CD4-positive, alpha-beta T cell treated with Interleukin-1 beta for 1 hour (primary cell): ENCODE results near the gene AP3B2.
A peak's percentile ranks its signal among the peaks of the same experiment; 100 is the strongest.

Source experiments
- DNase-seq, 2 donors: peaks; one replicate each; pipeline ENCODE4 v3.0.0-alpha.2; 2020 to 2022

AP3B2 gene

DNA sequence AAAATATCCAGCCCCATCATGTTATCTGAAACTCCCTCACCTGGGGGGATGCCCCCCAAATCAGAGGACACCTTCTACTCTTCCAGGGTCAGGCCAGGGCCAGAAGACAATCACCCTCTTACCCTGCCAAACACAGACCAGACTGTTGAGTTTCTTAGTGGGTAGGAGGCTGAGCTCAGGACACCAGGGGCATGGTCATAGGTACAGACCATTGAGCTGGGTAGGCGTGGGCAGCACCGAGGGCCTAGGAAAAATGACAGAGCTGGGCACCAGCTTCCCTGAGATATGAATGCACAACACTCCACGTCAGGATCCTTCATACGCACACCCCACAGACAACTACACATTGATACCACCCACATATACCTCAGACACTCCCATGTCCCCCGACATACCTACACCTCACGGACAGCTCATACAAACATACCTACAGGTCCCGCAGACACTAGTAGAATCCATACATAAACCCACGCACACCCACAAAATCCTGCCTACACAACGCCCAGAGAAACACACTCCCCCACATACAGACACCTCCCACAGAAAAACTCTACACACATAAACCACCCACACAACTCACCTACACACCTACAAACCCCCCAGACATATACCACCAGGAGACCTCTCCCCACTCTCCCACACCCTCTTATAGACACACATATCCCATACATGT is 11.8 kb downstream of the AP3B2 start:
- DNase-seq, result no peak

DNA sequence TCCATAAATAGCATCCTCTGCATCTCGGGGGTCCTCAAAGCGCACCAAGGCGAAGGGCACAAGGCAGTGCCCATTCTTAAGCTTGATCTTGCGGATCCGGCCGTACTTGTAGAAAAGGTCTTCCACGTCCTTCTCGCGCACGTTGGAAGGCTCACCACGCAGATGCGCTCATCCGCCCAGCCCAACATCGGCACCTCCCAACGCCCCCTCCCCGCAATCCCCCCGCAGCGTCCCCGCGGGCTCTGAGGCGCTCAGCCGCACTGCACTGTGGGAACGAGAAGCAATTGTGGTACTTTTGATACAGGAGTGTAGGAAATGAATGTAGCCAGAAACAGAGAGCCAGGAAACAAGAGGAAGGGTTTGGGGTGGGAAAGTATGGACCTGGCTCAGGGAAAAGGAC is 17.5 kb downstream of the AP3B2 start:
- DNase-seq, result no peak

DNA sequence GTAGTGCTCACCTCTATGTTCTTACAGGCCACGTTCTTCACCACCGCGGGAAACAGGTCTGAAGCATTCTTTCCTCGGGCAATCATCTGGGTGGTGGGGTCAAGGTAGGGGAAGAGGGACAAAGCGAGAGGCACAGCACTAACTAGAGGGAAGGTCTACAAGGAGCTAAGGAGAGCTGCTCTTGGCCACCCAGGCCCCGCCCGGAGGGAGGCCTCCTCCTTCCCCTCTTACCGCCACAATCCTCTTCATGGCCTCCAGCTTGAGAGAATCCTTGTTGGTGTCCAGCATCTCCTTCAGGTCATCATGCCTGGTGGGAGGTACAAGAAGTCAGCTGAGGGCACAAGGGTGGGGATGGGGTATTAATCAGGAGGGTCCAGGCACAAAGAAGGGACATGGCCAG is 20.5 kb downstream of the AP3B2 start:
- no peak for DNase-seq

DNA sequence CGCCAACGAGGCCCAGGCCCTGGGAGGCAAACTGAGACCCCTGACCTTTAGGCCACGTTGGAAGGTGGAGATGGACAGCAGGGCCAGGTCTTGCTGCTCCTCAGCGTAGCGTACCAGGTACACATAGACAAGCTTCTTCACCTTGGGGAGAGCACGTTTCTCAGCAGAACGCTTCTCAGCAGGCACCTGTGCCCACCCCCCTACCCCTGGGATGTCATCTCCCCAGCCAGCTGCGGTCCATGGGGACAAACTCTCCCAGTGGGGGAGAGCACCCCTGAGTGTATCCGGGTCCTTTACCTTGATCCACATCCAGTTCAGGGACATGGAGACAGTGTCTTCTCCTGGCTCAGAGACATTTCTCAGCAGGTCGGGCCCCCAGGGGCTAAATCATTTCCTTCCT is 21.0 kb downstream of the AP3B2 start:
- no peak for DNase-seq

DNA sequence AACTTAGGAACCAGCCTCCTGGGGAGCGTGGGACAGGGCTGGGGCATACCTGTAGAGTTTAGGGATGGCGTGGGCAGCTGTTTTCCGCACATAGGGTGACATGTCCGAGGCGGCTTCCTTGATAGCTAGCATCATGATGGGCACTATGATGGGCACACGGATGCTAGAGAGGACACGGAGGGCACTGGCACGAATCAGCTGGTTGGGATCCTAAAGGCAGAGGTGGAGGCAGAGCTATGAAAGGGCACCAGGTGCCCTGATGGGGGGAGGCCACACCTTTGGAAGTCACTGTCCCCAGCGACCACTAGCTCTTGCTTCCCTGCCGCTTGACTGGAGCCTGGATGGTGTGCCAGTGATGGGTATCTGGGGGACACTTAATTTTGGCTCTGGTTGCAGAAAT is 28.3 kb downstream of the AP3B2 start:
- no peak for DNase-seq

DNA sequence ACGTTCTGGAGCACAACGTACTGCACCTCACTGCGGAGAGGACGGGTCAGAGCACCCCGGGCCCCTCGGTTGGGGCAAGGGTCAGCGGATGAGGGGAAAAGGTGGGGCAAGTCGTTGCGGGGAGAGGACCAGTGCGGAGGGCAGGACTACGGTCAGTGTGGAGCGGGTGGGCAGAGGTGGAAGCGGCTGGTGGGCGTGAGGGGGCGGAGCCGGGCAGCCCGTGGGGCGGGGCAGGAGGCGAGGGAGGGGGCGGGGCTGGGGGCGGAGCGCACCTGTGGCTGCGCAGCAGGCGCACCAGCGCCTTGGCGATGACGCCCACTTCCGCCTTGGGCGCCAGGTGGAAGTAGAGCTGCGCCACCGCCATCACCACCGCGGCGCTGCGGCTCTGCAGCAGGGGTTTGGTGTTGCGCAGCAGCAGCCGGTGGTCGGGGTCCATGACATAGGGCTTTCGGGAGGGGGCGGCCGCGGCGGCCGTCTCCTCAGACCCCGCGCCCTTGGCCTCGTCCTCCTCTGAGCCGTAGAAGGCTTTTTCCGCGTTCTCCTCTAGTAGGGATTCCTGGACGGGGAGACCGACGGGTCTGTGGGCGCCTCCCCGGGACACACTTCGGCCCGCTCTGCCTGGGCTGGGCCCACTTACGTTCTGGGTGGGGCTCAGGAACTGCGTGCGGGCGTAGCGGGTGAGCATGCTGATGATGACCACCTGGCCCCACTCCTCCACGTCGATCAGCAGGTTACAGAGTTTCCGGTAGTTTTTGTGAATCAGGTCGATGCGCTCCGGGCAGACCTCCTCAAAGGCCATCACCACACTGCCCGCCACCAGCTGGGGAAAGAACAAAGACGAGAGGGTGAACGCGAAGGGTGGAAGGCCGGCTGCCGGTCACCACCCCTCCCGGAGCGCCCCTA is 29.2 kb downstream of the AP3B2 start:
- peak; percentile 85 to 88 for DNase-seq

DNA sequence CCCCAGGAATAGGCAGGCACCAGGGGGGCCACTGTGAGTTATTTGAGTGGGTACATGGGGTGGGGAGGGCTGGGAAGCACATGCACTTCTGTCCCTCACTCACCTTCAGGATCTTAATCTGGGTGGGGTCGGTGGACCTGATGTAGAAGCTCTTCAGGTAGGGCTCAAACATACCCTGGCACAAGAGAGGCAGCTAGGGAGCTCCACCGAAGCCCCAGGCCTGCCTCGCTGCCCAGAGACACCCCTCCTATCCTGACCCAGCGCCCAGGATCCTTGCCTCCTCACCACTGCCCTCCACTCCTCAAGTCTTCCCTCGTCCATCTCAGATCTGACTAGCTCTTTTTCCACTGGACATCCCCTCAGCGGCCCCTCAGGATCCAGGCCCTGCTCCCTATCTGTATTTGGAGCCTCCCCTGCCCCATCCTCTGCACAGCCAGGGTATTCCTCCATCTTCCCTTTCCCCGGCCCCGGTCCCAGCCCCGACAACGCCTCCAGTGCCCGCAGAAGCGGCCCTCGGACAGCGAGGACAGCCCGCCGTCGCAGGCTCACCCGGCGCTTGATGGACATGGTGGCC is 30.0 kb downstream of the AP3B2 start:
- no peak for DNase-seq

DNA sequence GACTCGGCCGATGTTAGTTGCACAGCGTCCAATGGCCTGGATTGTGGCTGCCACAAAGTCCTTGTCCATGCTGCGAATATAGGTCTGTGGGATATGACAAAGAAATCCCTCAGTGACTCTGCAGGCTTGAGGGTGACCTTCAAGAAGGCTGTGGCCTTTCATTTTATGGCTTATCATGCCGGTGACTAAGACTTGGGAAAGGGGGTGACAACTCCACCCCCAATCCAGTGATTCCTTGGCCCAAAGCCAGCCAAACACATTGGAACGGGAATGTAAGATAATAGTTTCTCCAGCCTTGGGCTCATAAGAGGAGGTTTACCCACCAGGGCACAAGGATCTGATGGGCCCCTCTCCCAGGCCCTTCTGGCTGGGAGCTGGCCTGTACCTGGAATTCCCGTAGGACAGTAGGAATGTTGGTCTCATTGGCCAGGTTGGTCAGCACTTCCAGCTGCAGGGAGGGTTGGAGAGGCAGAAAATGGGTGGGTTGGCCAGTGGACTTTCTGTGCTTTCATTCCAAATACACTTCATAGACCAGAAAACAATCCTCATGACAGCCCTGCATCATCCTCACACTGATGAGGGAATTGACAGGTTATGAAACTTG is 31.9 kb downstream of the AP3B2 start:
- no peak for DNase-seq

DNA sequence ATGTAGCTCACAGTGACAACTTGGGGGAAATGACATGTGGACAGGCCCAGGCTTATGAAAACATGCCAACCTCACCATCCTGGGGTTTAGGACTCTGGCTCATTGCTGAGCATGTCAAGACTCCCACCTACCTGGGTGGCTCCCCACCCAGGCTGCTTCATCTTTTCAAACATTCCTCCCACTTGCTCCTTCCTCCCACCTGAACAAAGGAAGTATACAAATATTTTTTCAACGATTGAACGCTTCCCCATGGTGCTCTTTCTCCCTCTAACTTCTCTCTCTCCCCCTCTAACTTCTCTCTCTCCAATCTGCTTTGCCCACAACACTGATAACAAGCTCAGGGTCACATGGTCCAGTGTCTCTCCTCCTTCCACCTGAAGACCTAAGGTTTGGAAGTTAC is 34.8 kb downstream of the AP3B2 start:
- no peak for DNase-seq

DNA sequence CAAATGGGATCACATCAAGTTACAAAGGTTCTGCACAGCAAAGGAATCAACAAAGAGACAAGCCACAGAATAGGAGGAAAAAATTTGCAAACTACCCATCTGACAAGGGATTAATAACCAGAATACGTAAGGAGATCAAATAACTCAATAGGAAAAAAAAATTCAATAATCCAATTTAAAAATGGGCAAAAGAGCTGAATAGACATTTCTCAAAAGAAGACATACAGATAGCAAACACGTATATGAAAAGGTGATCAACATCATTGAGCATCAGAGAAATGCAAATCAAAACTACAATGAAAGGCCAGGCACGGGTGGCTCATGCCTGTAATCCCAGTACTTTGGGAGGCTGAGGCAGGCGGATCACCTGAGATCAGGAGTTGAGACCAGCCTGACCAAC is 39.0 kb downstream of the AP3B2 start:
- DNase-seq, result no peak

DNA sequence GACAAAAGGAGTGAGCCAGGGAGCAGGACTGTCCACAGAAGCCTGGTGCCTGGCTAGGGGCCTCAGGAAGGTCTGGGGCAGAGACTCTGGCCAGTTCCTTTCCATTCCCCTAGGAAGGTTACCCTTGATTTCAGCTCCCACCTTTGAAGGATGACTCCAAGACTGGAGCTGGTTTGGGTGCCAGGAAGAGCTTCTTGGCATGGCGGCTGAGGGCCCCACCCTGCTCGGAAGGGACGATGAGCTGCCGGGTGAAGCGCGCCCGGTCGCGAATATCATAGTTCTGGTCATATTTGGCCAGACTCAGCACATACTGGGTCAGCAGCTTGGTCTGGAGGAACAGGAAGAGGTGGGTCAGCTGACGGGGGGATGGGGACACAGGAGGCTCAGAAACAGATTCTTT is 43.1 kb downstream of the AP3B2 start:
- no peak for DNase-seq

DNA sequence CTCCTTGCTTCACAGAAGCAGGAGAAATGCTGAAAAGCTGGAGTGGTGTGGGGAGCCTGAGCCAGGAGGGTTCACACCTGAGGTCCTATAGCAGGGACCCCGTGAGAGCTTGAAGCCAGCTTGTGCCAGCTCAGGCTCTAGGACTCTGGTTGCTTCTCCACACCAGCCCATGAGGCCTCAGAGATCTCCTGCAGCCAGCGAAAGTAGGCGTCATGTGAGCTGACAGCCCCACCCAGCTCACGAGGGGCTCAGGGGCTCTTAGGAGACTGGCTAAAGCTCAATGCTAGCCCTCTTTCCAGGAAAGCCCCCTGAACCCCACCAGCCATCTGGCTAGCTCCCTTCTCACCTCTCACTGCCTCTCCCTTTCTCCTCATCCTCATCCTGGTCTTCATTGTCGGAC is 45.7 kb downstream of the AP3B2 start:
- DNase-seq, result no peak

DNA sequence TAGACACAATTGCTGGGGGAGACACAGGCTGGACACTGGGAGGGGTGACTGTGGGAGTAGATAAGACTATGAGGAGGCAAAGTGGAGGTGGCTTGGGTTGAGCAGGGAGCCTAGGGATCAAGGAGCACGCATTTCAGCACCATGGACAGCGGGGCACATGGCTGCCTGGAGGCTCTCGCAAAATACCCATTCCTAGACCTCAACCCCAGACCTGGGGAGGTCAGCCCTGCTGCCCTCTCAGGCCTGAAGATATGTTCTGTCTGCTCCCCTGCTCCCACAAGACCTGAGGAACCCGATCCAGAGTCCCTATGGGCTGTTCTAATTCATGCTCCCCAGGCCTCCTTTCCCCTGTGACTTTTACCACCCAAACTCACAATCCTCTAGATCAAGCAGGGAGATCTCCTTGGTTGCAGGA is 46.5 kb downstream of the AP3B2 start:
- DNase-seq, result peak in 1 of 2 donors; percentile 13

DNA sequence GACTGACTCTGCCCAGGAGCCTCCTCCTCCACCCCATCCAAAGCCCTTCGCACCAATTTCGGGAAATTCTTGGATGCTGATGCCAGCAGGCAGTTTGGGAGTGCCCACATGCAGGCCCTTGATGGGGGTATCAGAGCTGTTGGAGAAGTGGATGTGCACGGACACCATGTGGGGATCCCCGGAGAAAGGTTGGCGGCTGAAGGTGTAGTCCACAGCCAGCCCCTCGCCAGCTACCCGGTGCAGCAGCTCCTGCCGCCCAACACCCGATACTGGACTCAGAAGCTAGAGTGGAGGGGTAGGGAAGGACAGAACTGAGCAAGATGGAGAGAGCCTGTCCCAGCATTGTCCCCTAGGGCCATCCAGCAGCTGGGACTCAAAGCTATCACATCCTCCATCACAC is 47.0 kb downstream of the AP3B2 start:
- no peak for DNase-seq

DNA sequence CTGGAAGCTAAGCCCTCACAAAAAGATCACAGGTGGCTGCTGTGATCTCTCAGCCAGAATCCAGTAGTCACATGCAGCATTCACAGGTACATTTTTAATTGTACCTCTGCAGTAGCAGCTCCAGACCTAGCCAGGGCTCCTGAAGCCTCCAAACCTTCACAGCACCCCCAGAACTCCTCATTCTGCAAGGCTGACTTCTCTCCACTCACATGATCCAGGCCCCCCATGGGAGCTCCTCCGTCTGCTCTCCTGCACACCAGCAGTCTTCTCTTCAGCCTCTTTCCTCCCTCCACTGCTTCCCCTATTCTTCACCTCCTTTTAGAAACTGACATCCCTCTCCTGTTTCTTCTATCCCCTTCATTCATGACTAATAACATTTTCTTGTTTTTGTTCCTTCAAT is 49.3 kb downstream of the AP3B2 start:
- no peak for DNase-seq

DNA sequence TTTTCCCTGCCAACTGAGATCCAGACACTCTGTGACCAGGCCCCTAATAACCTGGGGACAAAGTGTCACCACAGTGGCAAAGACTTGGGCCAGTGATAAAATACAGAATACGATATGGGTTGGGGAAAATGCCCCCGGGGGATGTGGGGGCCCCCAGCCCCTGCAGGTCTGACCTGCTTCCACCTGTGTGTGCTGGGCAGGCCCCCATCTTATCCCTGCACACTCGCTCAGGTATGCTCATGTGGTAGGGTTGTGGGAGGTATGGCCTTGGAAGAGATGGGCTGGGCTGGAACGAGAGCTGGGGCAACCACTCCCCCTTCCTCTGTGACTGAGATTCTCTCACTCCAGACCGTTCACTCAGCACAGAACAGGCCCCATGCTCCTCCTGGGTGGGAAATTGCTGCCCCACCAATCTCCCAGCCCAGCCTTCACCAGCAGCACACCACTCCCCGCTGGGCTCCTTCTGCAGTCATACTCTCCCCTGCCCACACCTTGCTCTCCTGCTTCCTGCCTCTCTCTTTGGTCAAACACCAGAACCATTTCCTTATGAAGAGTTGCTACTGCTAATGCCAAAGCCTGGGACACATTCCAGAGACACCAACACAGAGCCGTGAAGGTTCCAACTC is 52.9 kb downstream of the AP3B2 start:
- no peak for DNase-seq

DNA sequence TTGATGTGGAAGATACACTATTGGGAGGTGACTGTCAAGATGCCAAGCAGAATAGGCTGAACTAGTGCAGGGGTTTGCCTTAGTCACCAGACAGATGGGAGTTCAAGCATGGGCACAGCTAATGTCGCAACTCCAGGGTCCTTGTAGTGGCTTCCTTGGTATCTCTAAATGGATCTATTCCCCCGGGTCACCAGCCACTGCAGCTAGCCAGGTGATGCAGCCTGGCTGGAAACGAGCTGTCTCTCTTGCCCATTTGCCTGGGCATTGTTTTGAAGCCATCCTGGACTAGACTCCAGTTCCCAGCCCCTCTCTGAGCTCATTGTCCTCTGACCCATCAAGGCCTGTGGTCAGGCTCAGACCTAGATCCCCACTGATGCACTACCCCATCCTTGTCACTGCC is 54.1 kb downstream of the AP3B2 start:
- DNase-seq, result no peak

DNA sequence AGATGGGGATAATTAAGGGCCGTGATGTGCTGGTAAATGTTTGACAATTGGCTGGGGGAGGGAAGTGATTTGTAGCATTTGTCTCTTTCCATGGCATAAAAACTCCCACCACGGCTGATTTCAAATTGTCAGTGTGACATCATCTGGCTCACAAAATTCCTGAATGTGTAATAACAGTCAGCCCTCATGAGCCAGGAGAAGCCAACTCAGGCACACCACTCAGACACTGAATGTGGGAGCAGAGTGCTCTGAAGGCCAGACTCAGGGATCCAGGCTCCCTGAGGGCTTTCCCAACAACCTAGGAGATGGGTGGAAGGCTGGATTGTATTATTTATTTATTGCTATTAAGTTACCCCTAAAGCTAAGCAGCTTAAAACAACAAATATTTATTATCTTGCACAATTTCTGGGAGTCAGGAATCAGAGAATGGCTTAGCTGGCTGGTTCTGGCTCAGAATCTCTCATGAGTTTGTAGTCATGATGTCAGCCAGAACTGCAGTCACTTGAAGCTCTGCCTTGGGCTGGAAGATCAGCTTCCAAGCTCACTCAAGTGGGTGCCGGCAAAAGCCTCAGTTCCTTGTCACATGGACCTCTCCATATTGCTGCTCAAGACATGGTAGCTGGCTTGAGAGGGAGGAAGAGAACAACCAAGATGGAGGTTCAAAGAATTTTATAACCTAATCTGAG is 56.0 kb downstream of the AP3B2 start:
- no peak for DNase-seq

DNA sequence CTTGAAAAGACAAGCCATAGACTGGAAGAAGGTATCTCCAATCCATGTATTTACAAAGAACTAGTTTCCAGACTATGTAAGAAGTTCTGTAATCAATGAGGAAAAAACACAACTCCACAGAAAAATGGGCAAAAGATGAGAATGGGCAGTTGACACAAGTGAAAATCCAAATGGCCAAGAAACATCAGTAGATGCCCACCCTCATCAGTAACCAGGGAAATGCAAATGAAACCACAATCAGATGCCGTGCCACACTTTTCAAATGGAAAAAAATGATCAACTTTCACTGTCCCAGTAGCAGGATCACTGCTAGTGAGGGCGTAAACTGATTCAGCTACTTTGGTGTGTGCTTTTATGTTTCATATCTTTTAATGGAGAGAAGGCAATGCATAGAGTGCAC is 58.0 kb downstream of the AP3B2 start:
- no peak for DNase-seq

DNA sequence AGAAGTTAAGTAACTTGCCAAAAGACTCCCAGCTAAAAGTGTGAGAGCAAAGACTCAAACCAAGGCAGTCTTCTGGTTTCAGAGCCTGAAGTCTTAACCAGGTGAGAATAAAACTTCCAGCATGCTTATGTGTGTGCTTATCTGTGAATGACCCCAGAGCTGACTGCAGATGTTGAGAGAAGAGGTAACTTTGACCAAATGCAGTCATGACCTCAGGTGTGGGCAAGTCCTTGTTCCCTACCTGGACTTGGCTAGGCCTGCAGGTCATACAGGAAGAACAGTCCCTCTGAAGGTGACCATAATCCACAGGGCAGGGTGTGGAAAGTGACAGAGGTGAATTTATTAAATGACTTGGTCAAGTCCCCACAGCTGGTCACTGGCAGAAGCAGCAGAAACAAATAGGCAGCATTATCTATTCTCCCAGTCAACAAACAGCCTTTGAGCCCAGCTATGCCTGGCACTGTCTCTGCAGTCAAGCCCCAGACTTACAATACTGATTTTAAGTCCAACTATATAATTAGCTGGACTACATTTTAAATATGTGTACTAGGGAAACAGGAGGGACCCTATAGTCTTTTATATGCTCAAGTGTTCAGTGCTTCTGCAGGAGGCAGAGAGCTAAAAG is 59.5 kb downstream of the AP3B2 start:
- DNase-seq, result no peak

DNA sequence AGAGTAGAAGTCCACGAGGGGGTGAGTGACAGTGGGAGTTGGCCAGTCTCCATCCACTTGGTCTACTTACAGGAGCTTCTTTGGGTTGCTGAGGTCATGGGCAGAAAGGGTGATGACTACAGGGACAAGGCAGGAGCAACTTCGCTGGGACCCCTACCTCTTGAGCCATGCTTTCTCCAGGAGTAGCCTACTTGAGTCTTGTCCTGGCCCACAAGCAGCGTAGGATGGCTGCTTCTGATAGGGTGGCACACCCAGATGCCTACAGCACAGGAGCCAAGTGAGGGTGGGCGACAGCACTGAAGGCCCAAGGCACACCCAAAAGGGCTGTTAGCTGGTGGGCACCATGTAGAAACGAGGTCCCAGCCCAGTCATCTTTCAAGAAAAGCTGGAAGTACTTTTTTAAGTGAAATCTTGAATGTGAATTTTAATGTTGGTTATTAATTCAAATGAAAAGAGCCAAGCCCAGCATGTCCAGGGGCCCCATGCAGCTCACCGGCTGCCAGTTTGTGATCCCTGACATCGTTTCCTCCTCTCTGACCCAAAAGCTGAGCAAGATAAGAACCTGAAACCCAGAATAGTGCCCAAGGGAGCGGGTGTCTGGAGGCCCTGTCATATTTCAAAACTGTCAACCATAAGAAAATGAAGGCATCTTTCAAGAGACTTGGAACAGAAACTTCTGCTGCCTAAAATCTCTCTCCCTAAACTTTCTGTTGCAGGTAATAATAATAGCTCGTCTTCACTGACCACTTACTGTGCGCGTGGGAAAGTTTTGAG is 60.3 kb downstream of the AP3B2 start:
- no peak for DNase-seq
